Ammon's horn (tissue), 1 donor: ENCODE measurements around the gene KCNQ1.

Experiments used
- DNase-seq: peaks from one replicate; pipeline ENCODE4 v3.0.0-alpha.2; 2016; ENCODE audit warnings: low spot score

Gene KCNQ1

GRCh38 chr11:2883640-2883978 is 438.8 kb downstream of the KCNQ1 start:
- DNase-seq: no peak

- DNase-seq: no peak
These were observed 439.4 kb downstream of the KCNQ1 start for GRCh38 chr11:2883979-2884815.

- peak; percentile 74 for DNase-seq
These were observed 440.3 kb downstream of the KCNQ1 start for GRCh38 chr11:2885017-2885677.

GRCh38 chr11:2885678-2886081 is 440.9 kb downstream of the KCNQ1 start, which contains the start of gene CDKN1C:
CDKN1C (minus strand) TSS chr11:2885775; CDS start chr11:2885456, 319 bp downstream.
- DNase-seq: peak; percentile 93

GRCh38 chr11:2886191-2886894 is 441.5 kb downstream of the KCNQ1 start:
- peak; percentile 57 for DNase-seq

- no peak for DNase-seq
These were observed 442.1 kb downstream of the KCNQ1 start for GRCh38 chr11:2886936-2887335.

GRCh38 chr11:2887515-2888195 is 442.8 kb downstream of the KCNQ1 start:
- DNase-seq: no peak

- DNase-seq: peak; percentile 93
These were observed 443.6 kb downstream of the KCNQ1 start for GRCh38 chr11:2888266-2888968.

GRCh38 chr11:2889362-2890273 is 444.8 kb downstream of the KCNQ1 start:
- no peak for DNase-seq

- no peak for DNase-seq
These were observed 445.9 kb downstream of the KCNQ1 start for GRCh38 chr11:2890466-2891294.

GRCh38 chr11:2891326-2892214 is 446.8 kb downstream of the KCNQ1 start:
- peak; percentile 43 for DNase-seq

GRCh38 chr11:2892215-2892966 is 447.6 kb downstream of the KCNQ1 start:
- DNase-seq: peak; percentile 49

GRCh38 chr11:2892967-2893528 is 448.2 kb downstream of the KCNQ1 start:
- DNase-seq: no peak

GRCh38 chr11:2893935-2894334 is 449.1 kb downstream of the KCNQ1 start:
- DNase-seq: no peak

GRCh38 chr11:2896047-2896446 is 451.2 kb downstream of the KCNQ1 start:
- DNase-seq: no peak

- no peak for DNase-seq
These were observed 452.2 kb downstream of the KCNQ1 start for GRCh38 chr11:2897048-2897447.

GRCh38 chr11:2898366-2899079 is 453.7 kb downstream of the KCNQ1 start:
- DNase-seq: no peak
